ENCODE measurements around the gene NLGN1. TPM values are rescaled to one million over a fixed set of nuclear protein-coding genes. Genes with fewer than 3 reads are reported as not detected.

The NLGN1 gene
- total and polyA plus RNA-seq, 9 of the 15 experiments (the other 6 are each of a cell fraction or from before 2014, with no cell fraction given): under 0.01 to 0.01 TPM; not detected in 7

GRCh38 chr3:173501931-173502489, 104.5 kb downstream of the NLGN1 start:
- Histone ChIP-seq H4K20me1 (replicated peaks; ENCODE audit: control insufficient read depth, insufficient read depth, low read length) (no peaks in the 10 kb centered on the region), H3K4me2 (ENCODE audit: insufficient read depth, low read length) (no peak overlapping the region), H3K79me2 (ENCODE audit: control insufficient read depth, insufficient read depth, low read length) (no peaks in the 10 kb centered on the region), H3K4me1 (replicated peaks in 1 of 2; ENCODE audit: control insufficient read depth in 2 of 2, insufficient read depth in 2 of 2, low read length in 2 of 2) (no peaks in the 10 kb centered on the region), H3K27ac (ENCODE audit: extremely low read depth, low read depth, low read length) (no peak overlapping the region), H3K4me3 (no peak overlapping the region), H3K9me3 (replicated peaks; ENCODE audit: control insufficient read depth, insufficient read depth, low read depth, low read length) (no peaks in the 10 kb centered on the region), H2AFZ (ENCODE audit: low read depth, low read length) (no peak overlapping the region), H3K27me3 (ENCODE audit: control insufficient read depth in 2 of 2, insufficient read depth in 2 of 2, low read length in 2 of 2) (no peaks in the 10 kb centered on the region), H3K9ac (ENCODE audit: insufficient read depth in 1 of 2, low read depth in 2 of 2, low read length in 2 of 2) (no peak overlapping the region), H3K36me3 (ENCODE audit: control insufficient read depth, insufficient read depth, low read length) (no peaks in the 10 kb centered on the region), H3K9me1 (ENCODE audit: control insufficient read depth, insufficient read depth, low read length) (no peaks in the 10 kb centered on the region)
- no peak for FAIRE-seq
- no peak for DNase-seq (ENCODE audit: extremely low read depth in 1 of 4, low spot score in 3 of 4)
- BruUV-seq (replicated peaks): no TSS peak
- POLR2A ChIA-PET: no interaction called here
- WGBS (ENCODE audit: insufficient coverage, low coverage, missing lambda C conversion rate): 0% methylated on average over 1 of the region's 1 CpG
- in situ Hi-C loops (cut with MboI) (no loop called here), intact Hi-C loops (cut with micrococcal nuclease) (no loop called here)
- TF ChIP-seq NR1H2 (CRISPR knock-in tag; IDR thresholded peaks at IDR 0.05): no peak
- TF ChIP-seq NR2C2 (CRISPR knock-in tag; IDR thresholded peaks at IDR 0.05): no peak
- no peak for TF ChIP-seq NR2C2 (tag; IDR thresholded peaks at IDR 0.05)
- no peak for TF ChIP-seq HDAC2 (IDR thresholded peaks at IDR 0.05)
- no peak for ATAC-seq
- CTCF ChIA-PET (ENCODE audit: low intra/inter-chr PET ratio): no interaction called here

- ChIA-PET POLR2A (no interaction called here), CTCF (ENCODE audit: low intra/inter-chr PET ratio) (no interaction called here)
- Histone ChIP-seq H3K36me3 (ENCODE audit: control insufficient read depth, insufficient read depth, low read length) (no peaks in the 10 kb centered on the region), H3K4me1 (replicated peaks in 1 of 2; ENCODE audit: control insufficient read depth in 2 of 2, insufficient read depth in 2 of 2, low read length in 2 of 2) (no peaks in the 10 kb centered on the region), H2AFZ (ENCODE audit: low read depth, low read length) (no peak overlapping the region), H3K4me2 (ENCODE audit: insufficient read depth, low read length) (no peak overlapping the region), H3K27ac (ENCODE audit: extremely low read depth, low read depth, low read length) (no peak overlapping the region), H4K20me1 (replicated peaks; ENCODE audit: control insufficient read depth, insufficient read depth, low read length) (no peaks in the 10 kb centered on the region), H3K4me3 (no peak overlapping the region), H3K9me1 (ENCODE audit: control insufficient read depth, insufficient read depth, low read length) (no peaks in the 10 kb centered on the region), H3K9me3 (replicated peaks; ENCODE audit: control insufficient read depth, insufficient read depth, low read depth, low read length) (no peaks in the 10 kb centered on the region), H3K79me2 (ENCODE audit: control insufficient read depth, insufficient read depth, low read length) (no peaks in the 10 kb centered on the region), H3K9ac (ENCODE audit: insufficient read depth in 1 of 2, low read depth in 2 of 2, low read length in 2 of 2) (no peak overlapping the region), H3K27me3 (ENCODE audit: control insufficient read depth in 2 of 2, insufficient read depth in 2 of 2, low read length in 2 of 2) (no peaks in the 10 kb centered on the region)
- ATAC-seq (no peak), DNase-seq (ENCODE audit: extremely low read depth in 1 of 4, low spot score in 3 of 4) (no peak), FAIRE-seq (no peak)
- no TSS peak for BruUV-seq (replicated peaks)
- intact Hi-C loops (cut with micrococcal nuclease) (no loop called here), in situ Hi-C loops (cut with MboI) (no loop called here)
- TF ChIP-seq MNT (conservative IDR thresholded peaks at IDR 0.05): no peak
- no peak for TF ChIP-seq RBM15 (IDR thresholded peaks at IDR 0.05; ENCODE audit: insufficient read depth, low read length)
- no peak for TF ChIP-seq SLC30A9 (CRISPR knock-in tag; IDR thresholded peaks at IDR 0.05)
- TF ChIP-seq DMBX1 (CRISPR knock-in tag; IDR thresholded peaks at IDR 0.05; ENCODE audit: borderline replicate concordance): no peak
- 0% methylated on average over 4 of the region's 4 CpGs for WGBS (ENCODE audit: insufficient coverage, low coverage, missing lambda C conversion rate)
Observed at GRCh38 chr3:173502983-173503568, 105.5 kb downstream of the NLGN1 start.
